Omental fat pad (tissue), 4 donors: ENCODE data around the gene CCDC171. TPM values are rescaled to one million over a fixed set of nuclear protein-coding genes. Genes with fewer than 3 reads are reported as not detected.

Experiments used
- ATAC-seq: fragments of 150-250 bp; one replicate; pipeline ENCODE4 v1.9.1; 2016; ENCODE audit warnings: mild to moderate bottlenecking, moderate library complexity; ENCODE audit not compliant: low FRiP score
- DNase-seq: peaks from one replicate; pipeline ENCODE4 v3.0.0-alpha.2; 2019; ENCODE audit warnings: low spot score
- CTCF ChIP-seq, 3 donors: fragments of 450-650 bp; IDR thresholded peaks; one replicate each; pipeline ENCODE4 v1.5.1; 2016 to 2017; ENCODE audit warnings: antibody characterized with exemption in 3 of 3, mild to moderate bottlenecking in 3 of 3, moderate library complexity in 2 of 3
- total RNA-seq, 4 donors: library from RNA; depleted of rRNA; stranded (reverse); fragments of >200 nt; gene quantifications; one replicate each; pipeline ENCODE4 v1.1.0, GENCODE V29; 2016

CCDC171 gene
- total RNA-seq, 4 donors from 2014 or later: 1.1 to 5.0 (median 2.1) TPM

GRCh38 chr9:15640121-15640520, 87.3 kb downstream of the CCDC171 start:
- DNase-seq (no peak), ATAC-seq (no peak)
- TF ChIP-seq CTCF (IDR thresholded peaks at IDR 0.05): no peak

- no peak for DNase-seq
- no peak for TF ChIP-seq CTCF (IDR thresholded peaks at IDR 0.05)
- no peak for ATAC-seq
Measured at GRCh38 chr9:15641291-15641690, 88.4 kb downstream of the CCDC171 start.

GRCh38 chr9:15642369-15642962, 89.6 kb downstream of the CCDC171 start:
- no peak for TF ChIP-seq CTCF (IDR thresholded peaks at IDR 0.05)
- ATAC-seq (no peak), DNase-seq (no peak)

- ATAC-seq: no peak
- no peak for TF ChIP-seq CTCF (IDR thresholded peaks at IDR 0.05)
- no peak for DNase-seq
Measured at GRCh38 chr9:15670246-15670645, 117.4 kb downstream of the CCDC171 start.

- DNase-seq: no peak
- ATAC-seq: no peak
- TF ChIP-seq CTCF (IDR thresholded peaks at IDR 0.05): no peak
Measured at GRCh38 chr9:15670894-15671293, 118.1 kb downstream of the CCDC171 start.

GRCh38 chr9:15693701-15694100, 140.9 kb downstream of the CCDC171 start:
- no peak for ATAC-seq

More at GRCh38 chr9:15693701-15694100, 140.9 kb downstream of the CCDC171 start:
- DNase-seq: no peak
- TF ChIP-seq CTCF (IDR thresholded peaks at IDR 0.05): no peak
